Kidney (tissue), 14 donors: ENCODE measurements around the gene SNAP47. TPM values are rescaled to one million over a fixed set of nuclear protein-coding genes. Genes with fewer than 3 reads are reported as not detected.

ENCODE experiments used
- DNase-seq, 5 donors: peaks; one replicate each; pipeline ENCODE4 v3.0.0-alpha.2; 2013 to 2020
- FAIRE-seq: peaks from 2 replicates; lab custom pipeline; 2012; peaks lifted over from hg19 to GRCh38; lab: Jason Lieb, UNC
- H3K27ac ChIP-seq, 2 donors: one replicate each; pipeline ENCODE4 v1.7.0; 2013; ENCODE audit warnings: low read depth in 2 of 2, low read length in 2 of 2, inconsistent platforms in 1 of 2
- H3K27me3 ChIP-seq: one replicate; pipeline ENCODE4 v1.7.1; 2013; ENCODE audit warnings: low read length, inconsistent platforms; ENCODE audit not compliant: control insufficient read depth, insufficient read depth
- H3K36me3 ChIP-seq, 3 donors: one replicate each; pipeline versions ENCODE4 v1.7.0 to v1.7.1; 2013; ENCODE audit warnings: low read length in 3 of 3, control low read depth in 1 of 3, inconsistent platforms in 1 of 3; ENCODE audit not compliant: insufficient read depth in 3 of 3, control insufficient read depth in 2 of 3
- H3K4me1 ChIP-seq, 3 donors: one replicate each; pipeline versions ENCODE4 v1.7.0 to v1.7.1; 2013; ENCODE audit warnings: low read length in 3 of 3, inconsistent platforms in 1 of 3, low read depth in 1 of 3; ENCODE audit not compliant: control insufficient read depth in 2 of 3, insufficient read depth in 2 of 3
- H3K4me3 ChIP-seq, 3 donors: one replicate each; pipeline versions ENCODE4 v1.7.0 to v1.8.1; 2013; ENCODE audit warnings: low read length in 3 of 3, control low read depth in 1 of 3, inconsistent platforms in 1 of 3
- H3K9ac ChIP-seq, 3 donors: one replicate each; pipeline versions ENCODE4 v1.7.0 to v1.7.1; 2013; ENCODE audit warnings: low read length in 3 of 3, control low read depth in 1 of 3, inconsistent platforms in 1 of 3
- H3K9me3 ChIP-seq, 3 donors: one replicate each; pipeline versions ENCODE4 v1.7.0 to v1.7.1; 2013; ENCODE audit warnings: low read length in 3 of 3, control low read depth in 1 of 3, inconsistent platforms in 1 of 3; ENCODE audit not compliant: control insufficient read depth in 2 of 3, insufficient read depth in 1 of 3
- intact Hi-C: fragments of 100-400 bp; cut with DNase I; formaldehyde crosslinking; loops from one replicate; pipeline ENCODE4 v1.11.1; 2022
- polyA plus RNA-seq: library from polyadenylated mRNA; stranded (reverse); fragments of 350-450 nt; fragmentation: Illumina TruSeq; extraction: RNeasy Lipid Tissue Mini Kit (QIAGEN cat#74804); gene quantifications from one replicate; pipeline ENCODE4 v1.2.3, GENCODE V29; 2014; ENCODE audit warnings: low read depth, low replicate concordance; ENCODE audit not compliant: insufficient read depth
- total RNA-seq: library from RNA; stranded (reverse); fragmentation: NEBNext Ultra II Directional; extraction: Animal tissue kit (Norgen Biotek cat#: 25700); gene quantifications from one replicate; pipeline ENCODE4 v1.2.1, GENCODE V29; 2021
- TF ChIP-seq, protein P1 (sequence below): IDR thresholded peaks from 3 replicates; pipeline ENCODE4 v1.5.1; 2012; ENCODE audit warnings: mild to moderate bottlenecking, moderate library complexity, borderline replicate concordance; ENCODE audit not compliant: insufficient read depth; ENCODE audit errors: extremely low read depth
- donor health status: control.
- donor health status: control.
- donor health status: control.
- donor health status: control.
- donor health status: control.
- donor health status: DM: yes; HTN: yes; CAD: no.
- donor health status: Normal renal cell carcinoma (clear cell type).

The SNAP47 gene
- total and polyA plus RNA-seq, 2 donors from 2014 or later, result 31.6 to 32.4 TPM

DNA sequence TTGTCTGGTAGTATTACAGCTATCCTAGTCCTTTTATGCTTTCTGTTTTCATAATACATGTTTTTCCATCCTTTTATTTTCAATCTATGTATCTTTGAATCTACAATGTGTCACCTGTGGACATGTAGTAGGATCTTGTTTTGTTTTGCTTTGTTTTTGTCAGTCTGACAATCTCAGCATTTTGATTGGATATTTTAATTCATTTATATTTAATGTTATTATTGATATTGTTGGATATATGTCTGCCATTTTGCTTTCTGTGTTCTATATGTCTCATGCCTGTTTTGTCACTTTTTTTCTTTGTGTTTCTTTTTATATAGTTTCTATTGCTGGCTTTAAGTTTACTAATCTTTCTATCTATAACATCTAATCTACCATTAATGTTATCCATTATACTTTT is 68.7 kb downstream of the SNAP47 start:
- H3K36me3 ChIP-seq, result no peaks in the 10 kb centered on the region
- FAIRE-seq, result no peak

DNA sequence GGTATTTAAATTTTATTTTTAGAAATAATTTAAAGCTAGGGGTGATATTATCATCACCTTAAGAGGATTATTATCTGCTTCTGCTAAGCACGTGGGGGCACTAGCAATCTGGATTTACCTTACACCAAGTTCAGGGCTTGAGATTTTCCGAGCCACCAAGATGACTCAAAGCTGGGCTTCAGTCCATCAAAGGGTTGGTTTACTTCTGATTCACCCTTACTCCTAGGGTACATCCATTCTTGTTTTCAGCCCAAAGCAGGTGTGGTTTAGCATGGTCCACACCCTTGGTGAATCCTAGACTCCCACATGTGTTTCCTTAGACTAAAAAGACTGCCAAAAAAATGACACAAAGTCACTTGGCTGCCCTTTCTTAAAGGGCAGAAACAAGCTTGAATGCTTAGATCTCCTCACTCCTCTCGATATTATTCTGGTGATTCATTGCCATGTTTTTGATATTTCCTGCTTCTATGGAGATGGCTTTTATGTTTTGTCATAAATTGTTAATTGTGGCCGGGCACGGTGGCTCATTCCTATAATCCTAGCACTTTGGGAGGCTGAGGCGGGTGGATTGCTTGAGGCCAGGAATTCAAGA is 70.5 kb downstream of the SNAP47 start:
- no peaks in the 10 kb centered on the region for H3K36me3 ChIP-seq
- H3K4me3 ChIP-seq, result no peak overlapping the region
- FAIRE-seq, result no peak
- no peak for DNase-seq
- H3K27ac ChIP-seq, result no peak overlapping the region
- intact Hi-C loops, result no loop called here
- TF ChIP-seq, protein P1, sequence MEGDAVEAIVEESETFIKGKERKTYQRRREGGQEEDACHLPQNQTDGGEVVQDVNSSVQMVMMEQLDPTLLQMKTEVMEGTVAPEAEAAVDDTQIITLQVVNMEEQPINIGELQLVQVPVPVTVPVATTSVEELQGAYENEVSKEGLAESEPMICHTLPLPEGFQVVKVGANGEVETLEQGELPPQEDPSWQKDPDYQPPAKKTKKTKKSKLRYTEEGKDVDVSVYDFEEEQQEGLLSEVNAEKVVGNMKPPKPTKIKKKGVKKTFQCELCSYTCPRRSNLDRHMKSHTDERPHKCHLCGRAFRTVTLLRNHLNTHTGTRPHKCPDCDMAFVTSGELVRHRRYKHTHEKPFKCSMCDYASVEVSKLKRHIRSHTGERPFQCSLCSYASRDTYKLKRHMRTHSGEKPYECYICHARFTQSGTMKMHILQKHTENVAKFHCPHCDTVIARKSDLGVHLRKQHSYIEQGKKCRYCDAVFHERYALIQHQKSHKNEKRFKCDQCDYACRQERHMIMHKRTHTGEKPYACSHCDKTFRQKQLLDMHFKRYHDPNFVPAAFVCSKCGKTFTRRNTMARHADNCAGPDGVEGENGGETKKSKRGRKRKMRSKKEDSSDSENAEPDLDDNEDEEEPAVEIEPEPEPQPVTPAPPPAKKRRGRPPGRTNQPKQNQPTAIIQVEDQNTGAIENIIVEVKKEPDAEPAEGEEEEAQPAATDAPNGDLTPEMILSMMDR, result no peak
- no peaks in the 10 kb centered on the region for H3K27me3 ChIP-seq
- no peak overlapping the region for H3K9ac ChIP-seq
- no peaks in the 10 kb centered on the region for H3K4me1 ChIP-seq
- no peaks in the 10 kb centered on the region for H3K9me3 ChIP-seq

More for the DNA sequence above, 68.7 kb downstream of the SNAP47 start:
- H3K27me3 ChIP-seq, result no peaks in the 10 kb centered on the region
- DNase-seq, result no peak
- H3K4me3 ChIP-seq, result no peak overlapping the region
- no peak overlapping the region for H3K9ac ChIP-seq
- intact Hi-C loops, result no loop called here
- no peak overlapping the region for H3K27ac ChIP-seq
- no peaks in the 10 kb centered on the region for H3K9me3 ChIP-seq
- TF ChIP-seq, protein P1, result no peak
- no peaks in the 10 kb centered on the region for H3K4me1 ChIP-seq

GRCh38 chr1:227808566-227808965 is 73.3 kb downstream of the SNAP47 start:
- no peaks in the 10 kb centered on the region for H3K36me3 ChIP-seq
- TF ChIP-seq, protein P1, result no peak
- intact Hi-C loops, result no loop called here
- DNase-seq (no peak), FAIRE-seq (no peak)
- no peak overlapping the region for H3K27ac ChIP-seq
- no peak overlapping the region for H3K9ac ChIP-seq
- H3K9me3 ChIP-seq, result no peaks in the 10 kb centered on the region
- H3K4me1 ChIP-seq, result no peaks in the 10 kb centered on the region
- H3K27me3 ChIP-seq, result no peaks in the 10 kb centered on the region
- no peak overlapping the region for H3K4me3 ChIP-seq

DNA sequence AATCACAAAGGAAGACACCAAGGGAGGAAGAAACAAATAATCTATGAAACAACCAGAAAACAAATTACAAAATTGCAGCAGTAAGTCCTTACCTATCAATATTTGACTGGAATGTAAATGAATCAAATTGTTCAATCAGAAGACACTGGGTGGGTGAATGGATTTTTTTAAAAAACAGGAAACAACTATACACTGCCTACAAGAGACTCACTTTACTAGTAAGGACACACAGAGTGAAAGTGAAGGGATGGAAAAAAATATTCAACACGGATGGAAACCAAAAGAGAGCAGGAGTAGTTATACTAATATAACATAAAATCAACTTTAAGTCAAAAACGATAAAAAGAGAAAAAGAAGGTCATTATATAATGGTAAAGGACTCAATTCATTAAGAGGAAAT is 73.8 kb downstream of the SNAP47 start:
- Histone ChIP-seq H3K4me1 (no peaks in the 10 kb centered on the region), H3K9me3 (peaks cover 0 to under 1% (median 0%) of the 10 kb centered on the region in 3 donors), H3K27ac (no peak overlapping the region), H3K4me3 (no peak overlapping the region), H3K36me3 (no peaks in the 10 kb centered on the region), H3K27me3 (no peaks in the 10 kb centered on the region), H3K9ac (no peak overlapping the region)
- no peak for FAIRE-seq
- intact Hi-C loops, result no loop called here
- no peak for DNase-seq
- TF ChIP-seq, protein P1, result no peak
